K562 (cell line): ENCODE results near the gene DGCR6L. TPM values are rescaled to one million over a fixed set of nuclear protein-coding genes. Genes with fewer than 3 reads are reported as not detected.
"Not testable (repeated sequence)": the region's sequence is repeated elsewhere in the genome, so short reads cannot be mapped to it uniquely, and the experiment has no call there.

Experiments
- ATAC-seq: fragments of 200-7000 bp; cut with Tn5 transposase; 3 replicates; pipeline ENCODE4 v1.9.1; 2020; ENCODE audit warnings: moderate library complexity
- BruUV-seq: library from RNA; stranded (reverse); fragments of 400-500 nt; replicated peaks from 2 replicates; lab custom pipeline; 2021; lab: Mats Ljungman, UMichigan
- CTCF ChIA-PET: fragments of 300-600 bp; formaldehyde crosslinking; extraction: SDS; loops from one replicate; lab custom pipeline; 2021; ENCODE audit warnings: low intra/inter-chr PET ratio; lab: Yijun Ruan, JAX
- POLR2A ChIA-PET: fragments of 300-600, 350-650 bp; sonication (Branson Sonifier 250); formaldehyde crosslinking; extraction: SDS; loops from one replicate; lab custom pipeline; 2021; ENCODE audit warnings: antibody characterized with exemption, inconsistent platforms; lab: Yijun Ruan, JAX
- DNase-seq, 4 experiments: peaks; one replicate each; pipeline versions ENCODE4 v3.0.0 to v3.0.0-alpha.2; 2011 to 2018; ENCODE audit warnings: low spot score in 3 of 4, mixed read lengths in 3 of 4; ENCODE audit errors: extremely low read depth in 1 of 4
- FAIRE-seq: peaks from 2 replicates; lab custom pipeline; 2011; peaks lifted over from hg19 to GRCh38; lab: Jason Lieb, UNC
- H2AFZ ChIP-seq: 2 replicates; pipeline ENCODE4 v1.6.0; 2011; ENCODE audit warnings: low read depth, low read length, control low read depth, inconsistent platforms
- H3K27ac ChIP-seq: fragments of 200-600 bp; 3 replicates; pipeline ENCODE4 v1.8.0; 2011; ENCODE audit warnings: low read depth, mild to moderate bottlenecking, control low read depth, inconsistent platforms, low read length, moderate library complexity, mixed read lengths; ENCODE audit errors: extremely low read depth
- H3K27me3 ChIP-seq, 2 experiments: fragments of 300-600 bp in 1 of 2; 2 replicates in 1 of 2; 3 replicates in 1 of 2; pipeline versions ENCODE4 v1.6.0 to v1.8.0; 2011; ENCODE audit warnings: inconsistent platforms in 2 of 2, low read length in 2 of 2, mild to moderate bottlenecking in 1 of 2, mixed read lengths in 1 of 2, moderate library complexity in 1 of 2; ENCODE audit not compliant: control insufficient read depth in 2 of 2, insufficient read depth in 2 of 2
- H3K36me3 ChIP-seq: fragments of 300-600 bp; 3 replicates; pipeline ENCODE4 v1.8.0; 2011; ENCODE audit warnings: mild to moderate bottlenecking, low read length, inconsistent platforms; ENCODE audit not compliant: control insufficient read depth, insufficient read depth
- H3K4me1 ChIP-seq, 2 experiments: fragments of 200-600 bp in 1 of 2; replicated peaks in 1 of 2; 2 replicates in 1 of 2; 3 replicates in 1 of 2; pipeline versions ENCODE4 v1.5.1 to v1.8.0; 2011; ENCODE audit warnings: inconsistent platforms in 2 of 2, low read length in 2 of 2, mild to moderate bottlenecking in 1 of 2, mixed read lengths in 1 of 2, moderate library complexity in 1 of 2; ENCODE audit not compliant: control insufficient read depth in 2 of 2, insufficient read depth in 2 of 2
- H3K4me2 ChIP-seq: 2 replicates; pipeline ENCODE4 v1.6.1; 2011; ENCODE audit warnings: low read length, control low read depth, inconsistent platforms, mixed read lengths; ENCODE audit not compliant: insufficient read depth
- H3K4me3 ChIP-seq: fragments of 200-600 bp; sonication (generic), shearing (Covaris generic); 2 replicates; pipeline ENCODE4 v1.5.1; 2016; ENCODE audit warnings: control low read depth, inconsistent platforms
- H3K79me2 ChIP-seq: fragments of 200-600 bp; 3 replicates; pipeline ENCODE4 v1.8.0; 2011; ENCODE audit warnings: low read length, inconsistent platforms; ENCODE audit not compliant: control insufficient read depth, insufficient read depth
- H3K9ac ChIP-seq, 2 experiments: 2 replicates each; pipeline versions ENCODE4 v1.6.0 to v1.6.1; 2011; ENCODE audit warnings: low read depth in 2 of 2, low read length in 2 of 2, control low read depth in 1 of 2, inconsistent platforms in 1 of 2, mild to moderate bottlenecking in 1 of 2, mixed read lengths in 1 of 2; ENCODE audit not compliant: insufficient read depth in 1 of 2
- H3K9me1 ChIP-seq: one replicate; pipeline ENCODE4 v1.6.0; 2011; ENCODE audit warnings: inconsistent platforms, mild to moderate bottlenecking, low read length, moderate library complexity; ENCODE audit not compliant: control insufficient read depth, insufficient read depth
- H3K9me3 ChIP-seq: replicated peaks from 2 replicates; pipeline ENCODE4 v1.5.1; 2011; ENCODE audit warnings: low read depth, low read length, inconsistent platforms; ENCODE audit not compliant: control insufficient read depth, insufficient read depth
- H4K20me1 ChIP-seq: replicated peaks from 2 replicates; pipeline ENCODE4 v1.6.1; 2011; ENCODE audit warnings: low read length, inconsistent platforms, mixed read lengths; ENCODE audit not compliant: control insufficient read depth, insufficient read depth
- ATF3 ChIP-seq, 2 experiments: fragments of 450-650 bp in 1 of 2; sonication (generic) in 1 of 2; formaldehyde crosslinking in 1 of 2; IDR thresholded peaks in 1 of 2; conservative IDR thresholded peaks in 1 of 2; 2 replicates each; pipeline versions ENCODE4 v1.6.1 to v1.8.1; 2016 to 2023; ENCODE audit warnings: mild to moderate bottlenecking in 2 of 2, moderate library complexity in 2 of 2, inconsistent platforms in 1 of 2, missing genetic modification reagents in 1 of 2
- EZH2 ChIP-seq: IDR thresholded peaks from 2 replicates; pipeline ENCODE4 v1.6.1; 2012; ENCODE audit warnings: low read depth, mild to moderate bottlenecking, inconsistent platforms, low read length, borderline replicate concordance
- KLF1 ChIP-seq: fragments of 450-650 bp; IDR thresholded peaks from 2 replicates; pipeline ENCODE4 v1.6.1; 2016; ENCODE audit warnings: missing genetic modification characterization, missing compliant biosample characterization
- MCM3 ChIP-seq: fragments of 450-650 bp; IDR thresholded peaks from 2 replicates; pipeline ENCODE4 v1.6.1; 2016
- MCM7 ChIP-seq, 2 experiments: fragments of 450-650 bp; IDR thresholded peaks; 2 replicates each; pipeline ENCODE4 v1.6.1; 2016 to 2018
- MED1 ChIP-seq: sonication (generic); formaldehyde crosslinking; IDR thresholded peaks from 2 replicates; pipeline ENCODE4 v1.8.1; 2023; ENCODE audit warnings: missing genetic modification reagents, borderline replicate concordance
- MLX ChIP-seq, 2 experiments: fragments of 450-650 bp in 1 of 2; sonication (generic) in 1 of 2; formaldehyde crosslinking; conservative IDR thresholded peaks; 2 replicates each; pipeline versions ENCODE4 v1.4.0 to v1.8.1; 2020 to 2022; ENCODE audit warnings: mild to moderate bottlenecking in 1 of 2, missing genetic modification reagents in 1 of 2
- MTF1 ChIP-seq: fragments of 250-450 bp; sonication (Bioruptor Pico); IDR thresholded peaks from 2 replicates; pipeline ENCODE4 v1.9.0; 2021; ENCODE audit warnings: moderate library complexity, mild to moderate bottlenecking, inconsistent platforms, borderline replicate concordance
- ZNF263 ChIP-seq: sonication (generic); formaldehyde crosslinking; IDR thresholded peaks from 2 replicates; pipeline ENCODE4 v1.8.0; 2022; ENCODE audit warnings: mild to moderate bottlenecking, missing genetic modification reagents, borderline replicate concordance
- WGBS: fragments of 100-300 bp; shearing (Covaris generic); methylation state at CpG from one replicate; pipeline ENCODE4 v1.1.6; 2016; ENCODE audit warnings: low coverage, mixed read lengths; ENCODE audit not compliant: insufficient coverage; ENCODE audit errors: missing lambda C conversion rate; 5-methylcytosine and 5-hydroxymethylcytosine counted together
- in situ Hi-C: fragments of 300-500 bp; cut with MboI; formaldehyde crosslinking; loops from 4 replicates; pipeline ENCODE4 v1.15.0; 2018; ENCODE audit warnings: inconsistent platforms, mixed read lengths
- intact Hi-C: fragments of 100-400 bp; cut with micrococcal nuclease; formaldehyde crosslinking; loops from 2 replicates; pipeline ENCODE4 v1.14.2; 2022
- polyA plus RNA-seq, 8 experiments: library from polyadenylated mRNA; depleted of rRNA in 4 of 8; stranded (reverse) in 5 of 8; unstranded in 3 of 8; fragments of >200 nt; fragmentation: Nextera tagmentation in 2 of 8; fragmentation: Illumina TruSeq in 1 of 8; extraction: Ambion mirVana in 2 of 8; extraction: Trizol in 1 of 8; gene quantifications; 2 replicates each; pipeline versions ENCODE4 v1.2.1 to v1.2.3, GENCODE V29; 2011 to 2014; ENCODE audit warnings: inconsistent platforms in 1 of 8, missing spikeins in 1 of 8
- total RNA-seq, 7 experiments: library from RNA; depleted of rRNA in 6 of 7; stranded (reverse); fragments of >200 nt in 6 of 7; fragmentation: Illumina TruSeq in 2 of 7; extraction: Trizol in 2 of 7; gene quantifications; 2 replicates each; pipeline versions ENCODE4 v1.2.1 to v1.2.3, GENCODE V29; 2011 to 2021; ENCODE audit warnings: low replicate concordance in 1 of 7

The DGCR6L gene
- total and polyA plus RNA-seq, 9 of the 15 experiments (the other 6 are each of a cell fraction or from before 2014, with no cell fraction given): 3.6 to 151 (median 51.0) TPM

- DNase-seq; H3K27ac ChIP-seq; TF ChIP-seq ATF3 (IDR thresholded peaks at IDR 0.05): not testable (repeated sequence)
- TF ChIP-seq MCM7 (IDR thresholded peaks at IDR 0.05) (0 out of 4 replicates have a peak, but pooled peaks of 1 of the 2 experiments have one; percentile 60), MTF1 (CRISPR knock-in tag) (0 out of 2 replicates have a peak, but pooled peaks have one; percentile 45), ATF3 (CRISPR knock-in tag; conservative IDR thresholded peaks at IDR 0.05) (0 out of 2 replicates have a peak, but pooled peaks have one; percentile 6), MCM3 (peak; percentile 59; the same call in 1 of the 2 replicates), EZH2 (peak; percentile 77; the same call in 1 of the 2 replicates), MED1 (CRISPR knock-in tag) (0 out of 2 replicates have a peak, but pooled peaks have one; percentile 57), ZNF263 (0 out of 2 replicates have a peak, but pooled peaks have one; percentile 26), KLF1 (tag) (0 out of 2 replicates have a peak, but pooled peaks have one; percentile 46), MLX (CRISPR knock-in tag; conservative IDR thresholded peaks at IDR 0.05) (0 out of 4 replicates have a peak, but pooled peaks of 1 of the 2 experiments have one; percentile 49)
- TF ChIP-seq, all 486 proteins: peak for 9; not testable (repeated sequence) for 477
- H2AFZ ChIP-seq, H3K9me3 ChIP-seq, H3K4me2 ChIP-seq, ATAC-seq, FAIRE-seq, H3K9me1 ChIP-seq, CTCF ChIA-PET, H3K79me2 ChIP-seq, H3K4me3 ChIP-seq, H3K9ac ChIP-seq, BruUV-seq, H3K36me3 ChIP-seq: not testable (repeated sequence)
- H3K27me3 ChIP-seq: peaks cover 45 to 71% of the 10 kb centered on the region in 2 experiments
- 2% methylated on average over 22 of the region's 23 CpGs for WGBS
- POLR2A ChIA-PET: interaction anchor here (1.0 kb wide), 1 partner anchor 10 kb away, joined by 3 read pairs; no protein-coding TSS in a partner anchor
- in situ Hi-C loops: loop anchor here (5.0 kb wide), 2 partner anchors 132 to 1337 kb away; no protein-coding TSS in a partner anchor
- peaks cover 41% of the 10 kb centered on the region for H4K20me1 ChIP-seq
- intact Hi-C loops: loop anchor here (10.0 kb wide), 1 partner anchor 315 kb away; no protein-coding TSS in a partner anchor
- peaks cover 0 to 33% of the 10 kb centered on the region in 2 experiments; a peak in 2 of 5 replicates for H3K4me1 ChIP-seq
Measured at GRCh38 chr22:20289182-20290044, 30.4 kb downstream of the DGCR6L start.
